Epithelial cell of prostate (primary cell): ENCODE measurements around the gene VENTX.

ENCODE experiments used
- DNase-seq: peaks from one replicate; pipeline ENCODE4 v3.0.0-alpha.2; 2011; ENCODE audit warnings: low read depth, low spot score
- H3K27ac ChIP-seq: fragments of 450-650 bp; 2 replicates; pipeline ENCODE4 v1.5.1; 2017; ENCODE audit warnings: mild to moderate bottlenecking

The VENTX gene

DNA sequence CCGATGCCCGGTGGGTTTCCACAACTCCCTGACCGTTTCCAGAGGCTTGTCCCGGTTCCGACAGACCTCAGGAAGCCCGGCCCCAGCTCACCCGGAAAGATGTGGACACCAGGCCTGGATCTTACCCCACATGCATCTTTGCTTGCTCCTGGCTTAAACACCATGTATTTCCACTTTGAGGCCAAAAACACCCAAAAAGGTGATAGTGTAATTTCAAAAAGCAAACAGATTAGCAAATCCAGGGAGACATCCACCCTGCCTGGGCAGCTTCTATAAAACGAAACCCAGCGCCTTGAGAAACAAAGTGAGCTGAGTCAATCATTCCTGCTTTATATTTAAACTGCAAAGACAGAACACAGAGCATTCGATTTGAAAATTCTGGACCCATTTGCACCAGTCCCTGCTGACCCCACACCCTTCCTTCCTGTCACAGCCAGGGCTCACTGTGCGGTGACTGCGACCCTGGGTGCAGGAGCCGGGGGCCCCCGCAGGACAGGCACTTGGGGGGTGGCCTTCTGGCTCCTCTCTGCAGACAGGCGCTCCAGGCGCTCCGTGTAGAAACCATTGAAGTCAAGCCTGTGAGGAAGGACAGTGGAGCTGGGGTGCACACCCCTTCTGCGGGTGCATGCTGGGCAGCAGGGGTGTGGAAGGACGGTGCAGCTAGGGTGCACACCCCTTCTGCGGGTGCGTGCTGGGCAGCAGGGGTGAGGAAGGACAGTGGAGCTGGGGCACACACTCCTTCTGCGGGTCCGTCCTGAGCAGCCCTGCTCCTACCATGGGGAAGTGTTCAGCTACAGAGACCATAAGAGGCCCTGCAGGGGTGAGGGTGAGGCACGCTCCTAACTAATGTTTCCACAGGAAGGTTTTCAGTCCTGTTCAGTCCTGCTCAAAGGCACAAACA, 41.9 kb downstream of the VENTX start:
- H3K27ac ChIP-seq = peak overlapping the region; percentile 90

DNA sequence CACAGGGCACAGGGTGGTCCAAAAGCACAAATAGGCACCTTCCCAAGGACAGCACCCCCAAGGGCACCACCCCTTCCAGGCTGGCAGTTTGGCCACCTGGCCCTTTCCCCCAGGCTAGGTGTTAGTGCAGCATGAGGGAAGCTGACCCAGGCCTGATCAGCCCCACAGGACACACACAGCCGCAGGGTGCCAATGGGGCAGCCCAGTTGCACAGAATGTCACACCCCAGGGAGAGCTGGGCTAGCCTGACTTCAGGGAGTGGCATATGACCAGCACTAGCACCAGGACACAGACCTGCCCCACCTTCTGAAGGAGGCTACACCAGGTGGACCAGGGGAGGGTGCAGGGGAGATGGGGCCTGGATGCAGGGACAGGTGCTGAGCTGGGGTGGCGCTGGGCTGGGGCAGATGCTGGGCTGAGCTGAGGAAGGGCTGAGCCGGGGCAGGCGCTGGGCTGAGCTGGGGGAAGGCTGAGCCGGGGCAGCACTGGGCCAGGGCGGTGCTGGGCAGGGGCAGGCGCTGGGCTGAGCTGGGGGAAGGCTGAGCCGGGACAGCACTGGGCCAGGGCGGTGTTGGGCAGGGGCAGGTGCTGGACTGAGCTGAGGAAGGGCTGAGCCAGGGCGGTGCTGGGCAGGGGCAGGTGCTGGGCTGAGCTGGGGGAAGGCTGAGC, 42.9 kb downstream of the VENTX start:
- H3K27ac ChIP-seq = peak overlapping the region; percentile 90
- no peak for DNase-seq

More for the DNA sequence above, 41.9 kb downstream of the VENTX start:
- no peak for DNase-seq

DNA sequence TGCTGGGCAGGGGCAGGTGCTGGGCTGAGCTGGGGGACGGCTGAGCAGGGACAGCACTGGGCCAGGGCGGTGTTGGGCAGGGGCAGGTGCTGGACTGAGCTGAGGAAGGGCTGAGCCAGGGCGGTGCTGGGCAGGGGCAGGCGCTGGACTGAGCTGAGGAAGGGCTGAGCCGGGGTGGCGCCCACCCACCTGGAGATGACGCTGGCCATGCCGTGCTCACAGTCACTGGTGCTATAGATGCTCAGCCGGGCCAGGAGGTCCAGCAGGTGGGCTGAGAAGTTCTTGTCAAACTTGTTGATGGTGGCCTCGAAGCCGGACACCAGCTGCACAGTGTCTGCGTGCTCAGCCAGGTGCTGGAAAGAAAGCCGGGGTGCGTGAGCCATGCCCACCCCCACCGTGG, 43.4 kb downstream of the VENTX start:
- no peak overlapping the region for H3K27ac ChIP-seq
- DNase-seq = no peak

DNA sequence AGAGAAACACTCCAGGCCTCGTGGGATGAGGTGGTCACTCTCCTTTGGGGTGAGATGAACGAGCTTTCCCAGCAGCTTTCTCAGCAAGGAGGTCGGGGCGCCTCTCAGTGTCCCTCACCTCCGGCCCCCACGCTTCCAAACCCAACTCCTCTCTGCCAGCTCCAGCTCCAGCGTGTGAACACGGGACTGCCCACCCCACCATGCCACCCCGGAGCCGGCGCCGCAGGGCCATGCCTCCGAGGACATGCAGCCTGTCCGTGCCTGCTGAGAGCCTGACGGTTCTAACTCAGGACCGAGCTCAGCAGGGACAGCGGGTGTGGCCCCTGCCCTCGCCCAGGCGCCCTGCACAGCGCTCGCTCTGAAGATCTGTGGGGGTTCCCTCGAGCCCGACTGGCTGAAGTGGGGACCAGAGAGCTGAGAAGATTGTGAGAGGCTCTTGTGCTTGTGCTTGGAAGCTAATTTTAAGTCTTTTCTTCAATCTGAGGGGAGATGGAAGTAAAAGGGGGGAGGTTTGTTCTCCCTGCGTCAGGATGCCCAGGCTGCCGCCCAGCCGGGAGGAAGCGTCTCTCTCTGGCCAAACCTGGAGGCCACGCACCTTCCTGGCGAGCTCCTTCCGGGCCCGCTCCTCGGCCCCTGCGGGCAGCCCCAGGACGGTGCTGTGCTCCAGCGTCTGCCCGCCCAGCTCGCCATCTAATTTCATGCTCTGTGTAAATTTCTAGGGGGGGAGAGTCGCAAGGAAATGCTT, 44.1 kb downstream of the VENTX start:
- no peak for DNase-seq
- H3K27ac ChIP-seq = no peak overlapping the region

DNA sequence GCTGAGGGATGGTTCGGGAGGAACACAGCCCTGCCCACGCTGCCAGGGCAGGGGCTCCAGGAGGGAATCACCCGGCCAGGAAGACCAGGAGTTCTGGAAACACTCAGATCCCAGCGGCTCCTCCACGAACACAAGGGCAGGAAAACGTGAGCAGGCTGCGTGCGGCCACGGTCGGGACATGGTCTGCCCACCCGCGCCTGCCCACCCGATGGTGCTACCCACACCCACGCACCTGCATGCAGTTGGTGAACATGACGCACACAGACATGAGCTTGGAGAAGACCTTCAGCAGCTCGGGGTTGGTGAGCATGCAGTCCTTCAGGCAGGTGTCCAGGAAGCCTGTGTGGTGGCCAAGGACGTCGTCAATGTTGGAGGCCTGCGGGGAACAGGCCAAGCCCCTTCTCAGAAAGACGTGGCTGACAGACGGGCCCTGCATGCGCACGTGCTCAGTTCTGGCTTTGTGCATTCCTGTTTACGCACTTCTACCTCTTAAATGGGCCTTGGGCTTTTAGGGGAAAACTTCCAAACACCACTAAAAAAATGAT, 45.3 kb downstream of the VENTX start:
- no peak overlapping the region for H3K27ac ChIP-seq
- no peak for DNase-seq

DNA sequence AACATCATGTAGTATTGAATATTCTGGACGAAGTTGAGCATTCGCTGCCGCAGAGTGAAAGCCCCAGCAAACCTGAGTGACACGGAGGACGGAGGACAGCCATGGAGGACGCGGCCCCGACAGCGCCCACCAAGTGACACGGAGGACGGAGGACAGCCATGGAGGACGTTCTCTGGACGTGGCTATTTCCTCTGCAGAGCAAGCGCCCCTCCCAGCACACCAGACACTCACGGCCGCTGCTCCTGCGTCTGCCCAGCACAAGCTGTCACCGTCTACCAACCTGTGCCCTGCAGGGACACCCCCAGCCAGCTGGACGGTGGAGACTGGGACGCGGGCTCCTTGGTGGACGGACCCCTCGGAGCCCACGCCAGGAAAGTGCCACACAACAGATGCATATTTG, 46.3 kb downstream of the VENTX start:
- DNase-seq = no peak
- no peak overlapping the region for H3K27ac ChIP-seq

DNA sequence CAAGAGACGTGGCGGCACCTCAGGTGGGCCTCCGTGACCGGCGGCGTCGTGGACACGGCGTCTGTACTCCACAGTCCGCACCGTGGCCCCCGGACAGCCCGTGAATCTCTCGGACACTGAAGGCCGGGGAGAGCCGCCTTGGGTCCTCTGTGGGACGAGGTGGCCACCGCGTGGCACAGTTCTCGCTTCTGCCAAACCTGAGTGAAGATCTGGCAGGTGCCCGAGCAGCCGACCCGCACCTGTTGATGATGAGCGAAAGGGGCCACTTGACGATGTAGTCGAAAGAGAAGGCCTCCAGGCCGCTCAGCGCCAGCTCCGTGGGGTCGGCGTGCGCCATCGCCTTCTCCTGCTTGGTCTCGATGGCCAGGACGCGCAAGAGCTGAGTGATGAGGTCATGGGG, 47.6 kb downstream of the VENTX start:
- no peak for DNase-seq

DNA sequence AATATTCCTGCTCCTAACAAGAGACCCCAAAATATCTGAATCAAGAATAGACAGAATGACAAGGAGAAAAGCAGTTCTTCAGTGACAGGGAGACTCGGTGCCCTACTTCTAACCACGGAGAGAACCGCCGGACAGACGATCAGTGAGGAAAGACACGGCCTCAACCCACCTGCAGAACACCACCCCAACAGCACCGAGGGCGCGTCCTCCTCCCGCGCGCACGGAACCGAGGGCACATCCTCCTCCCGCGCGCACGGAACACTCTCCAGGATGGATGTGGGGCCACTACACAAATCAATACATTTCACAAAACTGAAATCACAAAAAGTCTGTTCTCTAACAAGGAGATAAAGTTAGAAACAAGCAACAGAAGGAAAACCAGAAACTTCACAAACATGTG, 48.7 kb downstream of the VENTX start:
- DNase-seq = no peak
- H3K27ac ChIP-seq = no peak overlapping the region

More for the DNA sequence above, 47.6 kb downstream of the VENTX start:
- no peak overlapping the region for H3K27ac ChIP-seq

DNA sequence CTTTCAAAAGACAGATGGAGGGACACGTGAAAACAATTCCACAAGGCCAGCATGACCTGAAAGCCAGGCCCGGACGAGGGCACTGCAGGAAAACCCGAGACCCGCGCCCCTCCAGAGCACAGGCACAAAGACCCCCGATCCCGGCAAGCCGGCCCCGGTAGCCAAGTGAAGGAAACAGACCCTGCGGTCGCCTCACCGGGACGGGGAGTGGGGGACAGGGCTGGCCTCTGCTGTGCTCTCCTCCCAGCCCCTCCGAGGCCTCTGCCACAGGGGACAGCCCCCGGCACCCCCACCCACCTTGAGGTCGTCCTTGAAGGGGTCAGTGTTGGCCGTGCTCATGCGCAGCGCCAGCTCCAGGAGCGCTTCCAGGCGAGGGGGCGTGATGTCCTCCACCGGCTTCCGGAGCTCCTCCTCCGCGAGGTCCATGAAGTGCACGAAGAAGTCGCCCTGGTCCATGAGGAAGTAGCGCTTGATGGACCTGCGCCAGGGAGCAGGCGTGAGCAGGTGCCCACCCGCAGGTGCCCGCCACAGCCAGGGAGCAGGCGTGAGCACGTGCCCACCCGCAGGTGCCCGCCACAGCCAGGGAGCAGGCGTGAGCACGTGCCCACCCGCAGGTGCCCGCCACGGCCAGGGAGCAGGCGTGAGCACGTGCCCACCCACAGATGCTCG, 50.3 kb downstream of the VENTX start:
- H3K27ac ChIP-seq = no peak overlapping the region
- DNase-seq = no peak

DNA sequence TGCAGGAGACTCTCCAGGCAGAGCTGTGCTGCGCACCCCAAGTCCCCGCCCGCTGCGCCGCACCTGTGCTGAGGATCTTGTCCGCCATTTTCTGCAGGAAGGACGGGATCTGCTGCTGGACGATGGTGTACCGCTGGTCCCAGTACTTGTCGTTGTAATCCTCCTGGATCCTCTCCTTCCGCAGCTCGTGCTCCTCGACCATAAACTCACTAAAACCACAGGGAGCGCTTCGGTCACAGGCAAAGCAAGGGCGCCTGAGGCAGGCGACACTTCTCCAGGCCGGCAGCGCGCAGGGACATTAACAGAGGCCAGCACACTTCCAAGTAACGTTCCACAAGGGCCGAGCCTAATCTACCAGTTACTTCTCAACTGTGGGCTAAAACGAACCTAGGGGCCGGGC, 52.1 kb downstream of the VENTX start:
- DNase-seq = no peak
- no peak overlapping the region for H3K27ac ChIP-seq
